NCI-H345 treated with DMSO at 0.1 percent for 48 hours (cell line): ENCODE data around the gene WWOX.

Experiments used
- DNase-seq: peaks from one replicate; lab custom pipeline; 2025; ENCODE audit not compliant: unreplicated experiment; lab: John Stamatoyannopoulos, UW

The WWOX gene

DNA sequence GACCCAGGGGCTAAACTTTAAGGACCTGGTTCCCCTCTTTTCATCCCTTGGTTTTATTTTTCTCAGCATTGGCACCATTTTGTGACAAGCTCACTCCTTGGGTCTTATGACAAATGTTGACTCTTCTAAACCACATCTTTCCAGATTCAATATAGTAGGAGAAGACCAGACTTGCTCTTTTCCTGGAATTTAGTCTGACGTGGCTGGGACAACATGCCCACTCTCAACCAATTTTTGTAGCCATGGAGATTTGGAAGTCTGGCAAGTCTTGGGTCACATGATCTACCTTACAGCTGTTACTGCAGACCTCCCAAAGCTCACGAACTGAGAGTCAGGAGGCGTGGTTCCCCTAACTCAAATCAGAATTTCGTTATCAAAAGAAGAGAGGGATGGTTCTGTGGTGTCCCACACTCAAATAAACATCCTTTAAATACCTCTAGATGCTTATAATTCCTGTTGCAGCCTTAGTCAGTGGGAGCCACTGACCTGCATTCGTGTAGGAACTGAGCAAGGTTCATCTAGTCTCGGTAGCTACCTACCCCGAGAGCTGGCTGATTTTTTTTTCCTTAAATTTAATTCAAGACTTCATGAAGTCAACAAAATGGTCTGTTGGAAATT lies 817.6 kb downstream of the WWOX start:
- DNase-seq, result no peak

- no peak for DNase-seq
These were observed 819.4 kb downstream of the WWOX start for GRCh38 chr16:78918805-78919305.

- DNase-seq, result no peak
These were observed 820.4 kb downstream of the WWOX start for GRCh38 chr16:78919852-78920251.

GRCh38 chr16:78920621-78921020 lies 821.2 kb downstream of the WWOX start:
- DNase-seq, result no peak

DNA sequence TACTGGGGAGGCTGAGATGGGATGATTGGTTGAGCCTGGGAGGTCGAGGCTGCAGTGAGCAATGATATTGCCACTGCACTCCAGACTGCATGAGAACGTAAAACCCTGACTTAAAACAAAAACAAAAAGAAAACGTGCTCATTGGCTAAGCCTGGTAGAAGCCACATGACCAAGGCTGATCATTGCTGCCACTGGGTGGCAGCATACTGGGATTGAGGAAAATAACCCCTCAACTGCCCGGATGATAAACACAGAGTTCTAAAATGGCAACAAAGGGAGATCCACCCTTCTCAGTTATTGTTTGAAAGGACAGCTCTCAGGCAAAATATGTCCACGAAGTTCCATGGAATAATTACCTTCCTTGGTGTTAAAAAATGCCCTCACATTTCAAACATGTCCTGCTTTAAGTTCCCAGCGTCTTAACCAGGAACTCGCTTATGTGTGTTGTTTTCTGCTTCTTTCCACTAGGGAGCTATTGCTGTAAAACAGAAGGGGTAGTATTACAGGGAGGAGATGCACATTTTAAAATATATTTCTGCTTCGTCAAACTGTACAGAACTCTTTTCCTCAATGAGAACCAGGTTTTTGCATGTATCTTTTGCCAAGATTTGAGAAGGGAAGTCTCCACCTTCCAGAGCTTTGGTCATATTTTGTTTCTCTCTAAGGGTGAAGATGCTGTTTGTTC lies 825.8 kb downstream of the WWOX start:
- no peak for DNase-seq

DNA sequence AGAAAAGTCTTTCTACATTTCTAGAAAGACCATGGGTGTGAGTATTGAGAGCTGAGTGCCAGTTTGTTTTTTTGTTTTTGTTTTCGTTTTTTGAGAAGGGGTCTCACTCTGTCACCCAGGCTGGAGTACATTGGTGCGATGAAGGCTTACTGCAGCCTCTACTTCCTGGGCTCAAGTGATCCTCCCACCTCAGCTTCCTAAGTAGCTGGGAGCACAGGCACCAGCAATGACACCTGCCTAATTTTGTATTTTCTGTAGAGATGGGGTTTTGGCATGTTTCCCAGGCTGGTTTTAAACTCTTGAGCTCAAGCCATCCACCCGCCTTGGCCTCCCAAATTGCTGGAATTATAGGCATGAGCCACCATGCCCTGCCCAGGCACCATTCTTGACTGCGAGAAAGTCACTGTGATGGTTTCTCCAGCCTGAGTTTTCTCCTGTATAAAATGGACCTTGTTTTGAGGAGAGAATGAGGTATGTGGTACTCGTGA lies 827.3 kb downstream of the WWOX start:
- peak; percentile 62 for DNase-seq

GRCh38 chr16:78927766-78928165 lies 828.3 kb downstream of the WWOX start:
- no peak for DNase-seq

DNA sequence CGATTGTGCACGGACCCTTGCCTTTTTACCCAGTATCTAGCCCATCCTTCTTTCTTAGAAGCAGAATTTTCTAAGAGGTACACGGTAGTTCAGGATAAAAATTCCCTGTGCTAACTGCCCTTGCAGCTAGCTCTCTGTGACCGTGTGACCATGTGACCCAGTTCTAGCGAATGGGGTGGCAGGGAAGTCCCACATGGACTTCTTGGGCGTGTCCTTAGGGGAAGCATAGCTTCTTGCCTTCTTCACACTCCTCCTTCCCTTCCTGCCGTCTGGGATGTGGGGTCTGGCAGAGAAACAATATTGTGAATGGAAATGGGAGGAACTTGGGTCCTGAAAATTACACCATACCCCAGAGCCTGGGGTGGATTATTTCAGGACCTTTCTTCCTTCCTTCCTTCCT lies 830.4 kb downstream of the WWOX start:
- no peak for DNase-seq

DNA sequence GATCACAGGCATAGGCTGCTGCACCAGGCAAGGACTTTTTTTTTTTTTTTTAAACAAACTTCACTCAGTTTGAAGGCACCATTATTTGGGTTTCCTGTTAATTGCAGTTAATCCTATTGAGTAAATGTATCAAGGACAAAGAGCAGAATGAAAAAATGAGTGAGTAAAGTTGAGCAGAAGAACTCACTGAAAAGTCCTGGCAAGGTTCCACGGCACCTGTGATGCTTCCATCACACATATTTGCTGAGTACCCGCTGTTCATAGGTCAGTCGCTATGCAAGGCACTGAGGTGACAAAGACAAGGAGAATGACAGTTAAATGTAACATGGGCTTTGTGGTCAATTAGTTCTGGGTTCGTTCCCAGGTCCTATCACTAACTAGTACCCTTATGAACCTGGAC lies 831.1 kb downstream of the WWOX start:
- no peak for DNase-seq

DNA sequence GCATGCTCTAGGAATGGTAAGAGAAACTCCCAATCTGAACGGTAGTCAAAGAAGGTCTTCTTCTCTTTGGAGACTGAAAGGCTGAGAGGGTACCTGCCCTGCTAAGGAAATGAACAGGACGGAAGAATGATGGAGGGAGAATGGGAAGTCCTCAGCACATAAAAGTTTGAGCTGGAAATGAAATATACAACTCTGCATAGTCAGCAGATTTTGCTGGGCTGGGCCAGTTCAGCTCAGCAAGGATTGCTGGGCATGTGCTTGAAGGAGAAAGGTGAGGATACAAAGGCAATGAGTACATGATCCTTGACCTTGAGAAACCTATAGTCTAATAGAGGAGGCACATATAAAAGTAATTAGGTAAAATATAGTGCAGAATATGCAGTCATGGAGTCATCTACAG lies 831.8 kb downstream of the WWOX start:
- no peak for DNase-seq

GRCh38 chr16:78931678-78932077 lies 832.2 kb downstream of the WWOX start:
- DNase-seq, result no peak

- no peak for DNase-seq
These were observed 833.0 kb downstream of the WWOX start for GRCh38 chr16:78932355-78932943.

GRCh38 chr16:78936060-78936459 lies 836.6 kb downstream of the WWOX start:
- no peak for DNase-seq

DNA sequence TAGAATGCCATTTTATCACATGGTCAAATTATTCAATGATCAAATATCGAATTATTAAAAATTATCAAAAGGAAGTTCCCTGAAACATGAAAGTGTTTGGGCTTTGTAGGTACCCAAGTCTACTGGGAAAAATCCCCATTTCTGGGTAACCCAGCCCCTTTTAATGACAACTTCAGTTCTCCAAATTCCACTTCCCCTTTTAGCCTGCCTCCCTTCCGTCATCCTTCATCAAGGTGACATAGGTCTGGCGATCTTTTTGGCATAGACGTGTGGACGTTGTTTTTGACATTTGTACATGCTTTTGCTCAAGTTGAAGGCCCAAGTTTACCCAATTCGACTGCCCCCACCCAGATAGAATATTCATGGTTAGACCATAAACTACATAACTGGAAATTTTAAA lies 840.1 kb downstream of the WWOX start:
- DNase-seq, result no peak

DNA sequence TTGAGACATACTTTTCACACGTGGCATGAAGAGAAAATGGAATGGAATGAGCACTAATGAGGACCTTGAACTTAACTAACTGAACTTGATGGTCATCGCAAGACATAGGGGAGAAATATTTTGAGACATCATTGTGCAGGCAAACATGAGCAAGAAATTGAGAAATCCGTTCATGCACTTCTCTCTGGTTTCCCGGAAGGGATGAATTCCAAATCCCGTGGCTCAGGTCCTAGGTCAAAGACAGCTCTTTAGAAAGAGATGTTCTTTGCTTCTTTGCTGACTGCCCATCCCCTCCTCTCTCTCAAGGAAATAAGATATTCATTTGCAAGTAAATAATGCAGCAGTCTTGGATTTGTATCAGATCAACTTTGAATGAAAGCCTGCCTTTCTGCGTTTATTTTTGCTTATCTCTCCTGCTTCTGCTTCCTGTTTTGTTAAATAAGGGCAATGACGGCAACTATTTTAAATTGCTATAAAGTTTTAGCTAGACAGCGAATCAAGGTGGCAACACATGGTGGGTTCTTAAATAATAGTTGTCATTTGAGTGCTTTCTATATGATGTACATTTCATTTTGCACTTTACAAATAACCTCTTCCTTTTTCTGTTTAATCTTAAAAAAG lies 843.3 kb downstream of the WWOX start:
- DNase-seq, result no peak

GRCh38 chr16:78945336-78945735 lies 845.9 kb downstream of the WWOX start:
- DNase-seq, result no peak

DNA sequence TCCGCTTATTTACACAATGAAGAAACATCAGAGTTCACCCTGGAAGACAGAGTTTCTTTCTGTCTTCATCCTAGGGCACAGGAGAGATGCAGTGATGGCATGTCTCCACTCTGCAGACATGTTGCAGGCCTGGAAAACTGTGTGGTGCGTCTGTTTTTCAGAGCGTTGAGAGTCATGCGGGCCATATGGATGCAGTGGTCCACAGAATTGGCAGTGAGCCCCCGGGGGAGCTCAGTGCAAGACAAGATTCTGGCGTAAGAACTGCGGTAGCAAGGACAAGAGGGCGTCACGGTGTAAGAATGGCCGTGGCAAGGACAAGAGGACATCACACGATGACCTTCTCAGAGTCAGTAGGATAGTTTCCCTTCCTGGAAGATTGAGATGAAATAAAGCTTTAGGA lies 847.1 kb downstream of the WWOX start:
- no peak for DNase-seq

DNA sequence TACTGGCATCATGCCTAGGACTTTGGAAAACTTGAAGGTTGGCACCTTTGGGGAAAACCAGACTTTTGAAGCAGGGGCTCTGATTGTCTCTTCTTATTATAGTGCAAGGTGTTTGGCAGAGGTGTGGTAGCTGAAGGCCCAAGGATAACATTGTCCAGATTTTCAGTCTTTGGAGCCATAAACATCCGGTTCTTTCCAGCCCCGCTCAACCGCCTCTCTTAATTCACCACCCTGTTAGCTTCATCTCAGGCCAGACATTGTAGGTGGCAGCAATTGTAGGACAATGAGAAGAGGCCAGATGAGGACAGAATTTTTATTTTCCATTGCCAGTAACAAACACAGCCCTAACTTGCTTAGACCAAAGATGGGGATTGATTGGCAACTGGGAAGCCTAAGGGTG lies 851.3 kb downstream of the WWOX start:
- DNase-seq, result no peak

DNA sequence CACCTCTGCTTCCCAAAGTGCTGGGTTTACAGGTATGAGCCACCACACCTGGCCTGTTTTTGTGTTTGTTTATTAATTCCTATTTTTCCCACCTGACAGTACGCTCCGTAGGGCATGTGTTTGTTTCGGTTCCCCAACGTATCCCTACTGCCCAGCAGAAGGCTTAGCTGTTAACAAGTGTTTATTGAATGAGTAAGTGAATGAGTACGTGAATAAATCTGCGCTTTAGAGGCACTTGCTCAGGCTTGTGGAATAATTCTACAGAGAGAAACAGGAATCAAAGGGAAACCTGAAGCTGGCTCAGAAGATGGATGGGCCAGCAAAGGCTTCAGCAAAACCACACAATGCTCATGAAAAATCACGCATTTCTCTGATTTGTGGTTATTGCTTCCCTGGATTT lies 853.2 kb downstream of the WWOX start:
- DNase-seq, result no peak

GRCh38 chr16:78953526-78953925 lies 854.1 kb downstream of the WWOX start:
- DNase-seq, result peak; percentile 16

GRCh38 chr16:78955206-78955605 lies 855.8 kb downstream of the WWOX start:
- no peak for DNase-seq

DNA sequence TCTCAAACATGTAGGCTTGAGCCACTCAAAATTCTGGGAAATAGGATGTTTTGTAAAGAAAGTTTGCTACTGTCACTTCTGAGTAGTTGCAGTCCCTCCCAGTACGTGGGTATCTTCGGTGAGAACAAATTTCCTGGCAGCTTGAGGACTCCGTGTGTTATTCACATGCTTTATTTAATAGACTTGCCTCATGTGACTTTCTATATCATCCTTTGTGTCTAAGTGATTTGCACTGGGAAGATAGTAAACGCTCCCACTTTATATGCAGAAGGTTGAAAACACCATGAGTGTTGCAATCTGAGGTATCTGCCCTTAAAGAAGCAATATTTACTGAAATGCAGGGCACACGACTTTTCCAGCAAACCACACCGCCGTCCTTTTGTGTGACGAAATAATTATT lies 857.4 kb downstream of the WWOX start:
- no peak for DNase-seq
